Muscle of leg (tissue), 11 donors: Measurements from ENCODE around the gene PKDCC. TPM values are rescaled to one million over a fixed set of nuclear protein-coding genes. Genes with fewer than 3 reads are reported as not detected.

Source experiments
- DNase-seq: peaks from one replicate; pipeline ENCODE4 v3.0.0; 2013
- H3K27ac ChIP-seq: one replicate; pipeline ENCODE4 v1.5.1; 2013; ENCODE audit warnings: mild to moderate bottlenecking, low read length, control low read depth
- H3K27me3 ChIP-seq: one replicate; pipeline ENCODE4 v1.6.1; 2013; ENCODE audit warnings: low read length; ENCODE audit not compliant: control insufficient read depth, insufficient read depth
- H3K36me3 ChIP-seq: one replicate; pipeline ENCODE4 v1.6.1; 2013; ENCODE audit warnings: low read length; ENCODE audit not compliant: control insufficient read depth, insufficient read depth
- H3K4me1 ChIP-seq: one replicate; pipeline ENCODE4 v1.6.1; 2013; ENCODE audit warnings: low read length; ENCODE audit not compliant: control insufficient read depth, insufficient read depth
- H3K4me3 ChIP-seq: one replicate; pipeline ENCODE4 v1.5.1; 2013; ENCODE audit warnings: low read length, control low read depth
- H3K9me3 ChIP-seq: replicated peaks from 2 replicates; pipeline ENCODE4 v1.6.1; 2013; ENCODE audit warnings: low read depth, low read length; ENCODE audit not compliant: control insufficient read depth
- WGBS: methylation state at CpG from one replicate; pipeline ENCODE4 v1.1.5; 2013; ENCODE audit warnings: missing lambda C conversion rate; ENCODE audit not compliant: insufficient coverage; 5-methylcytosine and 5-hydroxymethylcytosine counted together
- polyA plus RNA-seq, 8 donors: library from polyadenylated mRNA; unstranded; fragments of 120-200 nt; gene quantifications; one replicate each; pipeline versions ENCODE4 v1.2.1 to v1.2.3, GENCODE V29; 2013; ENCODE audit warnings: inconsistent platforms in 1 of 8, low replicate concordance in 1 of 8; ENCODE audit not compliant: insufficient read length in 8 of 8, insufficient read depth in 1 of 8
- total RNA-seq: library from RNA; stranded (reverse); fragments of 120-200 nt; gene quantifications from one replicate; pipeline ENCODE4 v1.2.4, GENCODE V29; 2013

The PKDCC gene
- total and polyA plus RNA-seq, 9 donors = 123 to 183 (median 147) TPM

DNA sequence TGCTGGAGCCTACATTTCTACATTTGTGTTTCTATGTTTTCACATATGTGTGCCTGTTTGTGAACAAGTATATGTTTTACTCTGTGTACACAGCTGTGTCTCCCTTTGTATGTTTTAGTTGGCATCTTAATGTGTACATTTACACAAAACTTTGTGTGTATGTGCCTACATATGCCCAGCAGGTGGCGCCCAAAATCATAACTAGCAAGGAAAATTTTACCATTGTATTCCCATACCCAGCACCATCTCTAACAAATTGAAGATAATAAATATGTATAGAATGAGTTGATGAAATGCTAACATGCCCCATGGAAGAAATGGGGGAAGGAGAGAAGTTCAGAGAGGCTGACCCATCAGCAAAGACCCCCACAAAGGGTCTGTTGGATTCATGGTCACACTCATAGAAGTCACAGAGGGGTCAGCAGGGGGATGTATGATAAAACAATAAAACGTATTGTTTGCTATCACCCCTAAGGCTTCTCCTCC lies 48.1 kb downstream of the PKDCC start:
- peaks cover 17% of the 10 kb centered on the region for H3K4me1 ChIP-seq
- no CpG with 5 or more reads among the region's 2 CpGs for WGBS
- no peaks in the 10 kb centered on the region for H3K36me3 ChIP-seq
- H3K27ac ChIP-seq = no peak overlapping the region
- H3K27me3 ChIP-seq = no peaks in the 10 kb centered on the region
- peak; percentile 88 for DNase-seq
- no peak overlapping the region for H3K4me3 ChIP-seq
- peaks cover 4% of the 10 kb centered on the region for H3K9me3 ChIP-seq

DNA sequence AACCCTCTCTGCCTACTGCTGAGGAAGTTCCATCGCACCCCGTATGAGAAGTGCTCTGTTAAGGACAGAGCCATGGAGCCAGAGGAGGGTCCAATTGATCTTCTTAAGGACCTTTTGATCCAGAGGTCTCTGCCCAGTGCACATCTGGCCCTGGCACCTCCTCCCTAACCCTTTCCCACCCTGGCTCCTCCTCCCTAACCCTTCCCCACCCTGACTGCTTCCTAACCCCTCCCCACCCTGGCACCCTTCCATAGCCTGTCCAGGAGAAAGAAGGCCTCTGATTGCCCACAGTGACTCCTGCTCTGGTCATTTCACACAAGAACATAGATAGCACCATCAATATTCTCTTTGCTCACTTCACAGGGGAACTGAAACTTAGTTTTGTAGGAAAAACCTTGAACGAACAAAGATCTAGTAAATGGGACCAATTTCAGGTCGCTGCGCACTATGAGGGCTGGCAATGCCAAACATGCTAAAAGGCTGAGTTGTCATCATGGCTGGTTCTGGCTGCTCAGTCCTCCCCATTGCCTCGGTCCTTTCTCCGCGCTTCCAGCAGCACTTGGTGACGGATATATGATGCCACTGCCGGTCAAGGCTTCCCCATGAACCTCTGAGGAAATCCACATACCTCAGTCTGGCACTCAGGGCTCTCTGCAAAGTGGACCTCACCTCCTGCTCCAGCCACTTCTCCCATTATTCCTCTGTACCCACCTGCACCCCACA lies 49.2 kb downstream of the PKDCC start:
- H3K4me3 ChIP-seq = no peak overlapping the region
- no peak overlapping the region for H3K27ac ChIP-seq
- DNase-seq = no peak
- no peaks in the 10 kb centered on the region for H3K27me3 ChIP-seq
- H3K36me3 ChIP-seq = no peaks in the 10 kb centered on the region
- WGBS = 60% methylated on average over 8 of the region's 10 CpGs
- H3K4me1 ChIP-seq = peaks cover 26% of the 10 kb centered on the region
- peaks cover 4% of the 10 kb centered on the region for H3K9me3 ChIP-seq

DNA sequence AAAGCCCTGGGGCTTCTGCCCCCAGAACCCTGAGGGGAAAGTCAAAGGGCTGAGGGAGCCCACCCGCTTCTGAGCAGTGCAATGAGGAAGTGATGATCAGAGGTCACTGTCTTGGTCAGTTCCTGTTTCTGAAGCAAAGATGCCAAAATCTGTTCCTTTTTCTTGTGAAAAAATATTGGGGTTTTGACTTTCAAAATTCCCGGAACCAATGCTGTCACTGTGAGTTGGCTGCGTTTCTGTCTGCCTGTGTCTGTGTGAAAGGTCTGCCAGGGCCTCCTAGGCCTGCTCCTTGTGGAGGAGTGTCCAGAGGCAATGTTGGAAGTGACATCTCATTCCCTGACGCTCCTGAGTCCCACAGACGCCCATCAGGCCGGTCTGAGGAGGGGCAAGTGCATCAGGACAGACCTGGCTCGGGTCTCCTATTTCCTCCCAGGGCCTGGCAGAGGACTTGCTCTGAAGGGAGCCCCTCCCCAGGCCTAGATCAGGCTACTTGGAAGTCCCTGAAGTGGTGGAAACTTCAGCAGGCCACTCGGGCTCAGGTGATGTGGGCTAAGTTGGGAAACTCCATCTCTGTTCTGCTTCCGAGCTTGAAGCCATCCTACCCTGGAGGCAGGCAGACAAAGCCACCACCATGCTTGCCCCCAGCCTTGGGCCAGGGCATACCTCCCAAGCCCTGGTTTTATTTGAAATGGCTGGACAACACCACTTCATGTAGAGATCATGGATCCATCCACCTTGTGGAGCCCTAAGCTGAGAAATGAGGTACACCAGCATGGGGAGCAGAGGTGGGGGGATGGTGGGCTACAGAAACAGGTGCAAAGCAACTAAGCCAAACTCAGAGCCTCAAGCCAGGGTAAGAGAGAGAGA lies 51.0 kb downstream of the PKDCC start:
- H3K36me3 ChIP-seq = no peaks in the 10 kb centered on the region
- no peak overlapping the region for H3K4me3 ChIP-seq
- H3K9me3 ChIP-seq = peaks cover 4% of the 10 kb centered on the region
- peak overlapping the region; percentile 80 for H3K27ac ChIP-seq
- 25% methylated on average over 7 of the region's 9 CpGs for WGBS
- peaks cover 36% of the 10 kb centered on the region for H3K4me1 ChIP-seq
- H3K27me3 ChIP-seq = no peaks in the 10 kb centered on the region
- DNase-seq = peak; percentile 72

DNA sequence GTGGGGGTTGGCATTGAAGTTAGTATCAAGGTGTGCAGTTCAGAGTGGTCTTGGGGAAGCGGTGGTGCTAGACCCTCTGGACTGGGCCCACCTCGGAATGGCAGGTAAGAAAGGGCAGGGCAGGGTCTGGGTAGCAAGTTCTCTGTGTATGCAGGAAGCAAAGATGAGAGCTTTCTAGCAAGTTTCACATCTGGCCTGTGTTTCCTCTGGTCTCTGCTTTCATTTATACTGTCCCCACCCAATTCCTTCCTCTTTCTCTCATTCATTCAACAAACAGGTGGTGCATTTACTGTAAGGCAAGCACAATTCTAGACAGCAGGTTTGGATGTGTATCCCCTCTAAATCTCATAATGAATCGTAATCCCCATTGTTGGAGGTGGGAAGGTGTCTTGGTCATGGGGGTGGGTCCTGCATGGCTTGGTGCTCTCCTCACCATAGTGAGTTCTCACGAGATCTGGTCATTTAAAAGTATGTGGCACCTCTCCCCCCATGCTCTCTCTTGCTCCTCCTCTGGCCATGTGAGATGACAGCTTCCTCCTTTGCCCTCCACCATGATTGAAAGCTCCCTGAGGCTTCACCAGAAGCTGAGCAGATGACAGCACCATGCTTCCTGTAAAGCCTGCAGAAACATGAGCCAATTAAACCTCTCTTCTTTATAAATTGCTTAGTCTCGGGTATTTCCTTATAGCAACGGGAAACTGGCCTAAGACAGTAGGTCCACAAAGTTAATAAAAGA lies 51.8 kb downstream of the PKDCC start:
- peaks cover 4% of the 10 kb centered on the region for H3K9me3 ChIP-seq
- no peaks in the 10 kb centered on the region for H3K36me3 ChIP-seq
- WGBS = 87% methylated on average over 3 of the region's 6 CpGs
- no peak overlapping the region for H3K27ac ChIP-seq
- DNase-seq = no peak
- peaks cover 36% of the 10 kb centered on the region for H3K4me1 ChIP-seq
- H3K4me3 ChIP-seq = no peak overlapping the region
- no peaks in the 10 kb centered on the region for H3K27me3 ChIP-seq

DNA sequence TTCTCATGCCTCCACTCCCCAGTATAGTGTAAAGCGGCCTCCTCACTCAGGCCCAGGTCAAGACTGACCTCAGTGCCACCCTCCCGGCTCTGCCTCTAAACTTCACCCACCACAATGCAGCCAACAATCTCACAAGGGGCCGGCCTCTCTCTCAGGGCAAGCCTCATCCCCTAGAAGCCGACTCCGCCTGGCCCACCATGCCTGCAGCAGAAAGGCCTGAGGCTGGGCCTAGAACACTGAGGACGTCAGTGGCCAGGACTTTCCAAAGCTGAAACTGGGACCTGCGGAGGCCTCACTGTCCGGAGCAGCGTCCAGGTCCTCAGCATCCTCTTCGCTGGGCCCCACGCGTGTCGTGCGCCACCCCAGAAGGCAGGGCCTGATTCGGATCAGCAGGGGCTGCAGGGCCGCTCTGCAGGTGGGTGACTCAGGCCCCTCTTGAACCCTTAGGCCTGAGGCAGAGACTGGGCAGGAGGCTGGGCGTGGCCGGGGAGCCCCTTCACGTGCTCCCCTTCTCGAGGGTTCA lies 52.9 kb downstream of the PKDCC start:
- H3K27me3 ChIP-seq = no peaks in the 10 kb centered on the region
- 74% methylated on average over 16 of the region's 20 CpGs for WGBS
- DNase-seq = no peak
- peak overlapping the region; percentile 54 for H3K27ac ChIP-seq
- no peaks in the 10 kb centered on the region for H3K36me3 ChIP-seq
- no peak overlapping the region for H3K4me3 ChIP-seq
- peaks cover 42% of the 10 kb centered on the region for H3K4me1 ChIP-seq
- H3K9me3 ChIP-seq = peaks cover 4% of the 10 kb centered on the region

DNA sequence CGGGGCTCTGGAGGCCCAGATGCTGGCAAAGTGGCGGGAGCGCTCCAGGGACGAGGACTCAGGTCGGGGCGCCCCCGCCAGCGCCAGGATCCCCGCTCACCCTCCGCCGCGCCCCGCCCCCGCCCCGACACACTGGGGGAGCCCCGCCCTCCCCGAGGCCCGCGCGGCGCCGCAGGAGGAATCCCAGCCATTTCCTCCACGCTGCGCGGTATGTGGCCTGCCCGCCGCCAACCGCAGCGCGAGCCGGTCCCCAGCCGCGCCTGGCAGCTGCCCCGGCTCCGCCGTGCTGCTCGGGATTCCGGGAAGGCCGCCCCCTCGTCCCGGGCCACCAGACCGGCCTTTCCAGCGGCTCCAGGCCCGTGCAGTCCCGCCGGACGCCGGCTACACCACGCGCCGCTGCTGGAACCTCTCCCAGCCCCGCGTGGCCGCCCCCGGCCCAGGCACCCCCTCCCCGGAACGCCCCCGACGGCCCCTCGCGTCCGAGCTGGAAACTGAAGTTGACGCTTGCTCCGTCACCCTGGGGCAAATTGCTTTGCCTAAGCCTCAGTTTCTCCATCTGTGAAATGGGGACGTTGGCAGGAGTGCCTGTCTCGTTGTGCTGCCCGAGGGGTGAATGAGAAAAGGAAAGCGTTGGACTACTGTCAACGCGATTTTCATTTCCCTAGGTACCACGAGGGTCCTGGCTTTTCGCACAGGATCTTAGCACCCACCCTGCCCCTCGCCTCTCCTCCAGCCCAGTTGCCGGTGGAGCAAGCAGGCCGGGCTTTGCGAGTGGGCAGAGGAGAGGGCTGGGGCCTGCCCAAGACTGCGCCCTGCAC lies 53.6 kb downstream of the PKDCC start:
- peak overlapping the region; percentile 24 for H3K4me3 ChIP-seq
- H3K27me3 ChIP-seq = no peaks in the 10 kb centered on the region
- H3K4me1 ChIP-seq = peaks cover 48% of the 10 kb centered on the region
- peak overlapping the region; percentile 92 for H3K27ac ChIP-seq
- H3K36me3 ChIP-seq = no peaks in the 10 kb centered on the region
- DNase-seq = peak; percentile 69
- 4% methylated on average over 49 of the region's 77 CpGs for WGBS
- peaks cover 4% of the 10 kb centered on the region for H3K9me3 ChIP-seq

DNA sequence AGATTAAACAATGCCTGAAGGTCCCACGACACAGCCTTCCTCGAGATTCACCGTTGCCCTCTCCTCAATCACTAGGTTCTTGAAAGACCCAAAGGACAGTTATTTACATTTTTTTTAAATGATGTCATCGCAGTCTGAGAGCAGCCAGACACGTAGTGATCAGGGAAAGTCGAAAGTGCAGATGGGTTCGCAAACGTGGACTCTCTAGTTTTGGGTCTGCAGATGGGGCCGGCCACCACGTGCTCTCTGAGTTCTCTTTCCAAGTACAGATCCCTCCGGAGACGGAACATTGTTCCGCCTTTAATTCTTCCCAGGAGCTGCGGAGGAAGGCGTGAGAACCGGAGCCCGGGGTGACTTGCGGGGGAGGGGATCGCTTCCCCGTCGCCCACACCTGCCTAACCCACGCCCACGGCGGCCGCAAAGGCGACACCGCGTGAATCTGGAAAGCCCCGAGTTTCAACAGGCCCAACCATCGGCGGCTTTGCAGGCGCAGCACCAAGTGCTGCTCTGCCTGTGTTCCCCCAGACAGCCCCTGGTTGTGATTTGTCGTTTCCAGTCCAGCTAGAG lies 54.3 kb downstream of the PKDCC start:
- DNase-seq = peak; percentile 98
- 2% methylated on average over 17 of the region's 33 CpGs for WGBS
- Histone ChIP-seq H3K27me3 (no peaks in the 10 kb centered on the region), H3K36me3 (no peaks in the 10 kb centered on the region), H3K4me3 (peak overlapping the region; percentile 24), H3K4me1 (peaks cover 48% of the 10 kb centered on the region), H3K27ac (peak overlapping the region; percentile 92), H3K9me3 (peaks cover 4% of the 10 kb centered on the region)

DNA sequence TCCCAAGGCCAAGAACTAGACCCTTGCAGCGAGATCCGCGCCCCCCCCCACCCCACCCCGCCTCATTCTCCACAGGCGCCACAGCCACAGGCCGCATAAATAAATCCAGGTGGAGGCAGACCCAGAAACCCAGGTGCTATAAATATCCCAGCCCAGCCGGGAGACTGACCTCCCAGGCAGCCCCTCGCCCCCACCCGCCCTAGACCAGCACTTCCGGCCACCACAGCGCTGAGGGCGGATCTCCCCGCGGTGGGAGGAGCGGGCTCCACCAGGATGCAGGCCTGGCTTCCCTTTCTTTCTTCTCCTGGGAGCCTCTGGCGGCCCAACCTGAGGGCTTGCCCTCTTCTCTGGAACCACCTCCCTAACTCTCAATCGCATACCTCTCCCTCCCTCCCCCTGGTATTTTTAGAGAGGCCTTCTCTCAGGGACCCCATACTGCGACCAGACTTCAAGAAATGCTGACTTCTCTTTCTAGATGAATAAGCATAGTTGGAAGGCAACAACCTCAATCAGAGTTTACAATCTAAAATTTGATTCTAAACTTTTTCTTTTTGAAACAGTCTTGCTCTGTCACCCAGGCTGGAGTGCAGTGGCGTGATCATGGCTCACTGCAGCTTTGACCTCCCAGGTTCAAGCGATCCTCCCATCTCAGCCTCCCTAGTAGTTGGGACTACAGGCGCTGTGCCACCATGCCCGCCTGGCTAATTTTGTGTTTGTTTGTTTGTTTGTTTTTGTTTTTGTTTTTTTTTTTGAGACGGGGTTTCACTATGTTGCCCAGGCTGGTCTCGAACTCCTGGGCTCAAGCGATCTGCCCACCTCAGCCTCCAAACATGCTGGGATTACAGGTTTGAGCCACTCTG lies 55.0 kb downstream of the PKDCC start:
- Histone ChIP-seq H3K9me3 (peaks cover 4% of the 10 kb centered on the region), H3K36me3 (no peaks in the 10 kb centered on the region), H3K4me1 (peaks cover 48% of the 10 kb centered on the region), H3K27me3 (no peaks in the 10 kb centered on the region), H3K4me3 (peak overlapping the region; percentile 24), H3K27ac (peak overlapping the region; percentile 92)
- 6% methylated on average over 7 of the region's 25 CpGs for WGBS
- DNase-seq = peak; percentile 90
